ENCODE results near the gene SPTLC2.

SPTLC2 gene

GRCh38 chr14:77503138-77503537 is 113.3 kb downstream of the SPTLC2 start:
- DNase-seq (ENCODE audit: low spot score): no peak

- no peak for DNase-seq (ENCODE audit: low spot score)
Observed at GRCh38 chr14:77502109-77502782, 114.2 kb downstream of the SPTLC2 start.

GRCh38 chr14:77498984-77499527 is 117.4 kb downstream of the SPTLC2 start:
- DNase-seq (ENCODE audit: low spot score): peak; percentile 37

DNA sequence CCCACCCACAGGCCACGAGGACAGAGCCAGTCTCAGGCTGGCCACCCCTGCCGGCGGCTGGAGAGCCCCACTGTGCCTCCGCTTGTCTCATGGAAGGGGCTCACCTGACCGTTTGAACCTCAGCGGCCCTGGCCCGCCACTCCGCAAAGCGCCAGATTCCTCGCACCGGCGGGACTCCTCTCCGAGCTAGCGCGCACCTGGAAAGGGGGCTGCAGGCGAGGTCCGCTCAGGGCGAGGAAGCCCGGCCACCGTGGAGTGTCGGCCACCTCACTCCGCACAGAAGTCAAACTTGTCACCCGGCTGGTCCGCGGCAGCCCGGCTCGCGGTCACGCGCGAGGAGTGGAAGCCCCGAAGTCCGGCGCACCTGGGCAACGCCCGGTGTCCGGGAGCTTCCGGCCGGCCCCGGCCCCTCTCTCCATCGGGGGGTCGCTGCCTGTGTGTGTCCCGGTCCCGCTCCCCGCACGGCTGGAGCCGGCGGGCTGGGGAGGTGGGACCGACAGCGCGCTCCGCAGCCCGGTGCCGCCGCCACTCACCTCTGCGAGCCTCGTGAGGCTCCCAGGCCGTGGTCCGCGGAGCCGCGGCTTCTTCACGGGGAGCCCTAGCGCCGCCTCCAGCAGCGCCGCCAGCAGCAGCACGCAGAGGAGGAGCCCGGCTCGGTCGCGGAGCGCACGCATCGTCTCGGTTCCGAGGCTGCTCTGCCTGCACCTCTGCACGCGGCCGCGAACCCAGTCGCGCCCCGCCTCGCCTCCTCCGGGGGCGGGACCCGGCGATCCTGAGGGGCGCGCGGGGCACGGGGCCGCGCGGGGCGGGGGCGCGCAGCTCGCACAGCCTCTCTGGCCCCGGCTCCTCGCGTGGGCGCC is 118.1 kb downstream of the SPTLC2 start, which contains the start of gene ISM2:
ISM2 (minus strand) TSS at position 697 of the 860 bp plus-strand sequence; CDS start at position 674, 23 bp downstream.
- peak; percentile 83 for DNase-seq (ENCODE audit: low spot score)

DNA sequence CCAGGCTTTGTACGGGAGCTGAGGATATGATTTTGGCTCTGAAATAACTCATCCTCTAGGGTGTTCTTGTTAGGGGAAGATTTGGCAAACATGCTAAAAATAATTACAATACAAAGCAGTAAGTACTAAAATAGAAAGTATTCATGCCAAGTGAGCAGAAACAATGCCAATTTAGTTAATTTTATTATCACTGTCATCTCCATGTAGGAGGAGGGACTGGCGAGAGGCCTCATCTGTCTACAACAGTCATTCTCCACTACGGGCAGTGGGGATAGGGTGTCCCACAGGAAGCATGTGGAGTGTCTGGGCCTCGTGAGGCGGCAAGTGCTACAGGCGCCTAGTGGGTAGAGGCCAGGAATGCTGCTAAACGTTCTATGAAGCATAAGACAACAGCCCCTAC is 121.1 kb downstream of the SPTLC2 start:
- no peak for DNase-seq (ENCODE audit: low spot score)

GRCh38 chr14:77491056-77491455 is 125.4 kb downstream of the SPTLC2 start:
- no peak for DNase-seq (ENCODE audit: low spot score)

DNA sequence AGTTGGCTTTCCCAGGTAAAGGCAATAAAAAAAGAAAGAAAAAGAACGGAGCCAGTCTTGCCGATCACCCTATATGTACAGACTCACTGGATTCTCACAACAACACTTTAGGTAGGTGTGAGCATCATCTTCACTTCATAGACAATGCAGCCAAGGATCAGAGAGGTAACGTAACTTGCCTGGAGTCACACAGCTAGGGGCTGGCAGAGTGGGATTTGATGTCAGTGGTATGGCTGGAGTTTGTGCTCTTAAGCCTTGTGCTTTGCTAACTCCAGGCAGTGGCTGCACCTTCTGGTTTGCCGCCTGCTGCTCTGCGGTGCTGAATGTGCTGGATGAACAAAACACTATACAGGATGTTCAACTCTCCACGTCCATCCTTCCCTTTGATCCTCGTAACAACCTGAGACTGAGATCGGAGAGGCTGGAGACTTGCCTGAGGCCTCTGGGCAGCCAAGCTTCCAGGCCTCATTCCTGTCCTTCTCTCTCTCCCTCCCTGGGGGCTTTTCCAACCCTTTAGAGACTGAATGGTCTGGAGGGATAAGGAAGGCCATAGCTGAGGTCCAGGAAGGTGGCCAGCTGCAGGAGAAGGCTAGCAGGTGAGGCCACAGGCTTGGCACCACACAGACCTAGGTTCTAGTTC is 126.0 kb downstream of the SPTLC2 start:
- no peak for DNase-seq (ENCODE audit: low spot score)

DNA sequence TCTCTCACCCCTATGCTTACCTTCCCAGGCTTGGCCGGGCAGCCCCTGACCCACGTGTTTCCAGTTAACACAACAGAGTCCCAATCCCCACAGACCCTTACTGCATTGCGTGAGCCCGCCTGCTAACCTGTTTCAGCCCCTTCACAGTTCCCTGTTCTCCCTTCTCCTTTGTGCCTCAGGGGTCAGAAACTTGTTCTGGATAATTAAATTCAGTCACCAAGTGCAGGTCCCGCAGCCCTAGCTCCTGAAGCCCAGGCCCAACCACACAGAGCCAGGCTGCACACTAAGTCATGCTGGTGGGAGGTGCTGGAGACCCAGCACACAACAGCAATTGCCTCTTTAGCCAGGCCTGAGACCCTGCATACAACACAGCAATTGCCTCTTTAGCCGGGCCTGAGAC is 127.4 kb downstream of the SPTLC2 start:
- DNase-seq (ENCODE audit: low spot score): no peak

- no peak for DNase-seq (ENCODE audit: low spot score)
Observed at GRCh38 chr14:77488558-77488957, 127.9 kb downstream of the SPTLC2 start.

DNA sequence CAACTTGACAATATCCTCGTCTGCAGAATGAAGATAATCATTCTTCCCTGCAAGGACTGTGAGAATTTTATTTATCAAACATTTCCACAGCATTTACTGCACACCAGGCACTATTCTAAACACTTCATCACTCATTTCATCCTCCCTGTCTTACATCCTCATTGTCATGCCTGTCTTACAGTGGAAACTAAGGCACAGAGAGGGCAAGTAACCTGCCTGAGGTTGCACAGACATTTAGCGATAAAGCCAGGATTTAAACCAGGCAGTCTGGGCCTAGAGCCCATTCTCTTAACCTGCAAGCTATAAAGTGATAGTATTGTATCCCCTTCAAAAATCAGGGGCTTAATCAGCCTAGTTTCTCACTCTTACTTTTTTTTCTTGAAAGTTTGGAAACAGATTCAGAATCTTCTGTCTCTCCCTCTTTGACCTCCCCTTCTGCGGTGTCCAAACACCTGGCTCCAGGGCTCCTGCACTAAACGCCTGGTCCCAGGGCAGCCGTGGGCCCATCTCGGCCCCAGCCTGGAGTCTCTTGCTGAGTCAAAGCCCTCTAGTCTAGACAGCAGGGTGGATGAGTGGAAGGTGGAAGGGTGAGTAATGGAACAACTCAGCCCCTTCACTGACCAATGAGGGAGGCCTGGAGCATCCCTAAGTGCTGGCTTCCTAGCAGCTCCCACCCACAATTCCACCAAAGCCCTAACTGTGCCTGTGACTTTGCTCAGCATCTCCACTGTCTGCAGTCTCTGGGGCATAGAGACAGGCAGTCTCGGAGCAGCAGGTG is 130.3 kb downstream of the SPTLC2 start:
- peak; percentile 86 for DNase-seq (ENCODE audit: low spot score)

DNA sequence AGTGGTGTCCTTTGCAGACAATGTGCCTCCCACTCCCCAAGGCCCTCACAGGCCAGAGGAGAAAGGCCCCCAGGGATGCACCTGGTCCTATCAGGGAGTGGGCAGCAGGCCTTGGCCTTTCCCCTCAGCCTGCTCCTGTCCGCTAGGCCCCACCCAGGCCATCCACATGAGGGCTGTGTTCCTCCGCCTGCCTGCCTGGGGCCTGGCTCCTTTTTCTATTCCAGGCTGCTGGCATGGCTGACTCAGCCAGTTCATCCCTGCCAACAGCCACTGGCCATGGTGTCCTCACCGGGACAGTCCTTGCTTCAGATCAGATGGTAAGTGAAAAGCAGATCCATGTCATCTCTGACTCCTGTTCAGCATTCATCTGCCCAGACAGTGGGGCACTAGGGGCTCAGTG is 131.2 kb downstream of the SPTLC2 start:
- peak; percentile 46 for DNase-seq (ENCODE audit: low spot score)

- no peak for DNase-seq (ENCODE audit: low spot score)
Observed at GRCh38 chr14:77482422-77482821, 134.0 kb downstream of the SPTLC2 start.

GRCh38 chr14:77478796-77479195 is 137.6 kb downstream of the SPTLC2 start:
- DNase-seq (ENCODE audit: low spot score): no peak

GRCh38 chr14:77478029-77478428 is 138.4 kb downstream of the SPTLC2 start:
- no peak for DNase-seq (ENCODE audit: low spot score)

GRCh38 chr14:77475432-77476115 is 140.9 kb downstream of the SPTLC2 start:
- DNase-seq (ENCODE audit: low spot score): no peak

- peak; percentile 17 for DNase-seq (ENCODE audit: low spot score)
Observed at GRCh38 chr14:77474479-77475177, 141.8 kb downstream of the SPTLC2 start.

GRCh38 chr14:77473921-77474320 is 142.5 kb downstream of the SPTLC2 start:
- DNase-seq (ENCODE audit: low spot score): no peak

DNA sequence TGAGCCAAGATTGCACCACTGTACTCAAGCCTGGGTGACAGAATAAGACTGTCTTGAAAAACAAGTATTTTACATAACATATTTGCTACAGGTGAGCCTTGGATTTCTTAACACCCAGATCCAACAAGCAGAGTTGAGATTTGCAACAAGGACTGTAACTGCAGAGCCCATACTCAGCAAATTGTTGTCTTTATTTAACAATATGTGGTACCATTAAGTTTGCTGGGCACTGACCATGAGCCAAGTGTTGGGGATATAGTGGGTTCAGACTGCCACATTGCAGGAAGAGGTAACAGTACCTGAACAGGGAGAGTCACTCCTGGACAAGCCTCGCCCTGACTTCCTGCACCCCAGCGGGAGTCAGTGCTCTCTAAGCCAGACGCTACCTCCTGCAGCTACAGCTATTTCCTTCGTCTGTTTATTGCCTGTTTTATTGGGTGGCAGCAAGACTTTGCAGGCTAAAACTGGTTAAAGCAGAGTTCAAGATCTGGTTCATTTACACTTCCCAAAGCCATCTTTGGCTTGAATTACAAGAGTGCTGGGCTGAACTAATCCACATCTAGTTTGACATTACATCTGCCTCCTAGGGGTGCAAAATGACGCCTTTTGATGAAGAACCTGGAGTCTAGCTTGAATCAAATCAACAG is 146.1 kb downstream of the SPTLC2 start:
- no peak for DNase-seq (ENCODE audit: low spot score)

GRCh38 chr14:77469539-77469938 is 146.9 kb downstream of the SPTLC2 start:
- no peak for DNase-seq (ENCODE audit: low spot score)

DNA sequence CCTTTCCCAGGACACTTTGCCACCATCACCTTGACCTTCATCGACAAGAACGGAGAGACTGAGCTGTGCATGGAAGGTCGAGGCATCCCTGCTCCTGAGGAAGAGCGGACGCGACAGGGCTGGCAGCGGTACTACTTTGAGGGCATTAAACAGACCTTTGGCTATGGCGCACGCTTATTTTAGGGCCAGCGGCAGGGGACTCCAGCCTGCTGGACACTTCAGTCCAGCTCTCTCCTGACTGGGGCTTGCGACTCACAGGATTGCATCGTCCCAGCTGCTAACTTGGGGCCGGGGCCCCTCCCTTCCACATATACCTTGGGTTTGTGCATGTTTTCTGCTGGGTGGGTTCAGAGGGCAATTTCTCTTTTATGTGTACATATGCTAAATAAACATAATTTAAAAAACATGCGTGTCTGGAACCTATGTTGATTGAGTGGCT is 147.4 kb downstream of the SPTLC2 start:
- DNase-seq (ENCODE audit: low spot score): no peak
